Tibial artery (tissue), 4 donors: ENCODE data around the gene MAP2K4.

Experiments
- DNase-seq, 2 donors: peaks; one replicate each; pipeline ENCODE4 v3.0.0-alpha.2; 2019
- H3K27ac ChIP-seq, 2 donors: fragments of 200-600 bp; sonication (generic) in 1 of 2; 1 replicate in 1 of 2; 2 replicates in 1 of 2; pipeline ENCODE4 v1.5.1; 2018 to 2019; ENCODE audit warnings: mild to moderate bottlenecking in 1 of 2
- H3K27me3 ChIP-seq, 2 donors: fragments of 200-600 bp; sonication (generic) in 1 of 2; one replicate each; pipeline versions ENCODE4 v1.5.1 to v1.6.0; 2016 to 2019
- H3K36me3 ChIP-seq, 3 donors: fragments of 200-600 bp; sonication (generic) in 2 of 3; one replicate each; pipeline ENCODE4 v1.5.1; 2016 to 2019; ENCODE audit warnings: mild to moderate bottlenecking in 2 of 3
- H3K4me1 ChIP-seq, 4 donors: fragments of 200-600 bp; sonication (generic) in 2 of 4; 1 replicate in 3 of 4; 2 replicates in 1 of 4; pipeline ENCODE4 v1.5.1; 2016 to 2019
- H3K4me3 ChIP-seq, 2 donors: fragments of 200-600 bp; sonication (generic) in 1 of 2; 1 replicate in 1 of 2; 2 replicates in 1 of 2; pipeline ENCODE4 v1.5.1; 2018 to 2019; ENCODE audit warnings: mild to moderate bottlenecking in 2 of 2
- H3K9me3 ChIP-seq, 3 donors: fragments of 200-600 bp; sonication (generic) in 1 of 3; one replicate each; pipeline ENCODE4 v1.5.1; 2016 to 2019
- intact Hi-C: fragments of 100-400 bp; cut with DNase I; formaldehyde crosslinking; loops from one replicate; pipeline ENCODE4 v1.15.0; 2023; ENCODE audit warnings: low total_unique reads
- TF ChIP-seq, protein P1 (sequence below), 2 experiments: fragments of 200-600 bp in 1 of 2; fragments of 450-650 bp in 1 of 2; IDR thresholded peaks; one replicate each; pipeline ENCODE4 v1.5.1; 2017 to 2019; ENCODE audit warnings: antibody characterized with exemption in 2 of 2, mild to moderate bottlenecking in 1 of 2, moderate library complexity in 1 of 2

MAP2K4 gene

DNA sequence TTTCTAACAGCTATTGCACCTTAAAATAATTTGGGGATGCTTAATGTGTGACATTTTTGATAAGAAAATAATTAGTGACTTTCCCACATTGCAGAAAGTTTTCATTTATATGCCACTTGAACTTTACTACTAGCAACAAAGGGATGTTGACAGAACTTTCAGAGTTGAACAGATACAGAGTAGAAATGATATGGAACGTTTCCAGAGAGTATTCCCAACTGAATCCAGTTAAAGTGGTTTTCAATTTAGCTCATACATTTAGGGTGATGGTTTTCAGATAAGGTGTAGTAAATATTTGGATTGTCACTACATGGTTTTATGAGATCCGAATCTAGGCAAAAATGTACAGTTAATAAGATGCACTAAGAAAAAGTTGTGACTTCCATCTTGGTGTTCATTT is 17.3 kb downstream of the MAP2K4 start:
- Histone ChIP-seq H3K4me1 (peaks cover 0 to 8% (median 1%) of the 10 kb centered on the region in 4 donors), H3K27ac (no peak overlapping the region), H3K36me3 (no peaks in the 10 kb centered on the region), H3K27me3 (no peaks in the 10 kb centered on the region), H3K9me3 (no peaks in the 10 kb centered on the region), H3K4me3 (no peak overlapping the region)
- no peak for DNase-seq
- intact Hi-C loops: no loop called here
- TF ChIP-seq, protein P1, sequence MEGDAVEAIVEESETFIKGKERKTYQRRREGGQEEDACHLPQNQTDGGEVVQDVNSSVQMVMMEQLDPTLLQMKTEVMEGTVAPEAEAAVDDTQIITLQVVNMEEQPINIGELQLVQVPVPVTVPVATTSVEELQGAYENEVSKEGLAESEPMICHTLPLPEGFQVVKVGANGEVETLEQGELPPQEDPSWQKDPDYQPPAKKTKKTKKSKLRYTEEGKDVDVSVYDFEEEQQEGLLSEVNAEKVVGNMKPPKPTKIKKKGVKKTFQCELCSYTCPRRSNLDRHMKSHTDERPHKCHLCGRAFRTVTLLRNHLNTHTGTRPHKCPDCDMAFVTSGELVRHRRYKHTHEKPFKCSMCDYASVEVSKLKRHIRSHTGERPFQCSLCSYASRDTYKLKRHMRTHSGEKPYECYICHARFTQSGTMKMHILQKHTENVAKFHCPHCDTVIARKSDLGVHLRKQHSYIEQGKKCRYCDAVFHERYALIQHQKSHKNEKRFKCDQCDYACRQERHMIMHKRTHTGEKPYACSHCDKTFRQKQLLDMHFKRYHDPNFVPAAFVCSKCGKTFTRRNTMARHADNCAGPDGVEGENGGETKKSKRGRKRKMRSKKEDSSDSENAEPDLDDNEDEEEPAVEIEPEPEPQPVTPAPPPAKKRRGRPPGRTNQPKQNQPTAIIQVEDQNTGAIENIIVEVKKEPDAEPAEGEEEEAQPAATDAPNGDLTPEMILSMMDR (IDR thresholded peaks at IDR 0.05): no peak

DNA sequence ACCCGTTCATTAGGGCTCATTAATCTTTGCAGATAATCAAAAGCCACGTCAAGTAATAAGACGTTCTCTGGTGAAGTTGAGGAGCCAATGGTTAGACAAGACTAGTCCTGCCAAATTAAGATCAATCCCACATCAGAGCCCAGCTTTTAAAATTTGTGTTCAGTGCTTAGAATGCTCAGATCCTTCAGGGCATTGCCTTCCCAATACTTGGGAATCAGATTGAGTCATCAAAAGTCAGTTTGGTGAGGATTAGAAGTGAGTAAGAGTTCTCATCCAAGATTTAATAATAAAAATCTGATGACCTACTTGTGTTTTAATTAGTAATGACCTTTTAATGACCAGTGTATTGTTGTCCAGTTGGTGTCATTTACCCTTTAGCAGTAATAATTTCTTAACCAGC is 19.8 kb downstream of the MAP2K4 start:
- Histone ChIP-seq H3K9me3 (no peaks in the 10 kb centered on the region), H3K27ac (no peak overlapping the region), H3K4me3 (no peak overlapping the region), H3K36me3 (no peaks in the 10 kb centered on the region), H3K27me3 (no peaks in the 10 kb centered on the region), H3K4me1 (peaks cover 0 to 30% (median 3%) of the 10 kb centered on the region in 4 donors)
- intact Hi-C loops: no loop called here
- DNase-seq: no peak
- TF ChIP-seq, protein P1 (IDR thresholded peaks at IDR 0.05): no peak

DNA sequence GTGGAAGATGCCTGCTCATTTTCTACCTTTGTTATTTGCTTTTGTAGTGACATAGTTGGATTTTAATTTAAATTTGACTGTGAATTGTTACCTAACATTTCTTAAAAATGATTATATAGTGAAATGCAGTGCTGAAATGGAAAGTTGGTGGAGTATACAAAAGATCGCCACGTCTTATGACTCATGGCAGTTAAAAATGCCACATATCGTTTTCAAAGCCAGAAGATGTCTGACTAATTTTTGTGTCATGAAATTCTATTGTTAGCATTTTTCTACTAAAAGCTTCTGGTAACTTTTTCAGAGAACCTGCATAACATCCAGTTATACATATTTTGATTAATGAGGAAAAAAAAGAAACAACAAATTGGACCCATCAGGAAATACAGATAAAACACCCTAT is 20.6 kb downstream of the MAP2K4 start:
- TF ChIP-seq, protein P1 (IDR thresholded peaks at IDR 0.05): no peak
- DNase-seq: no peak
- no peak overlapping the region for H3K4me3 ChIP-seq
- no peaks in the 10 kb centered on the region for H3K27me3 ChIP-seq
- peaks cover 0 to 38% (median 5%) of the 10 kb centered on the region in 4 donors for H3K4me1 ChIP-seq
- no peaks in the 10 kb centered on the region for H3K9me3 ChIP-seq
- H3K27ac ChIP-seq: no peak overlapping the region
- H3K36me3 ChIP-seq: no peaks in the 10 kb centered on the region
- intact Hi-C loops: no loop called here

DNA sequence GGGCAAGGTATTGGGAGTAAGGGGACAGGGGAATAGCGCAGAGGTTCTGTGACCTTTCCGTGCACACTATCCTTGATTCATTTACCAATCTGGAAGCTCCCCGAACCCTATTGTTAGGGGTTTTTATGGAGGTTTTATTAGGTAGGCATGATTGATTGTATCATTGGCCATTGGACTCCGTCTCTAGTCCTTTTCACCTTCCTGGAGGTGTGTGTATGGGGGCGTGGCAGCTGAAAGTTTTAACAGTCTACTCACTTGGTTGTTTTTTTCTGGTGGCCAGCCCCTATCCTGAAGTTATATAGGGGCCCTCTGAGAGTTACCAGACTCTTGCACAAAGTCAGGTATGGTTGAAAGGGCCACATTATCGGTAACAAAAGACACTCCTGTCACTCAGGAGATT is 23.0 kb downstream of the MAP2K4 start:
- intact Hi-C loops: no loop called here
- Histone ChIP-seq H3K9me3 (no peaks in the 10 kb centered on the region), H3K27ac (no peak overlapping the region), H3K4me1 (peaks cover 0 to 55% (median 9%) of the 10 kb centered on the region in 4 donors), H3K4me3 (no peak overlapping the region), H3K36me3 (no peaks in the 10 kb centered on the region), H3K27me3 (no peaks in the 10 kb centered on the region)
- TF ChIP-seq, protein P1 (IDR thresholded peaks at IDR 0.05): no peak
- no peak for DNase-seq

DNA sequence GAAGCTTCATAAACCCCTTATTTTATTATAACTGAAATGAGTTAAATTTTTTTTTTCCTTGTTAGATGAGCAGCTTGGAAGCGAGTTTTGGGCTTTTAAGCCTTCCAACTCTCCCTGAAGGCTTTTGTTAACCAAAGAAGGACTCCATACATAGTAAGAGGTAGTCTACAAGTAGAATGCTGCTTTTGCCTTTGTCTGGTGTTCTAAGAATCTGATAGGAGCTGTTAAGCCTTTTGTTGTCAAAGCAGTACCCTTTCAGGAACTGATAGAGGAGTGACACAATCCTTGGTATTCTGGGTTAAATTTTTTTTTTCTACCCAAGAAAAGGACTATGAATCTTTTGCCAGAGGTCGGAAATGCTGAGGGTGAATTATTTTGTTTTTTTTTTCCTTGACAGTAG is 26.1 kb downstream of the MAP2K4 start:
- Histone ChIP-seq H3K27me3 (no peaks in the 10 kb centered on the region), H3K4me3 (no peak overlapping the region), H3K9me3 (no peaks in the 10 kb centered on the region), H3K36me3 (no peaks in the 10 kb centered on the region), H3K4me1 (peaks cover 0 to 65% (median 8%) of the 10 kb centered on the region in 4 donors), H3K27ac (no peak overlapping the region)
- no peak for DNase-seq
- TF ChIP-seq, protein P1 (IDR thresholded peaks at IDR 0.05): no peak
- intact Hi-C loops: no loop called here
